PC-3 (cell line): Measurements from ENCODE around the gene URM1.

Experiments
- CTCF ChIP-seq: fragments of 300-600 bp; sonication (generic); conservative IDR thresholded peaks from 2 replicates; pipeline ENCODE4 v1.5.1; 2017; ENCODE audit warnings: antibody characterized with exemption, low read depth, mild to moderate bottlenecking, low read length
- EZH2 ChIP-seq: fragments of 300-600 bp; sonication (generic); IDR thresholded peaks from one replicate; pipeline ENCODE4 v1.6.1; 2017; ENCODE audit warnings: antibody characterized with exemption, mild to moderate bottlenecking, low read length; ENCODE audit not compliant: unreplicated experiment

DNA sequence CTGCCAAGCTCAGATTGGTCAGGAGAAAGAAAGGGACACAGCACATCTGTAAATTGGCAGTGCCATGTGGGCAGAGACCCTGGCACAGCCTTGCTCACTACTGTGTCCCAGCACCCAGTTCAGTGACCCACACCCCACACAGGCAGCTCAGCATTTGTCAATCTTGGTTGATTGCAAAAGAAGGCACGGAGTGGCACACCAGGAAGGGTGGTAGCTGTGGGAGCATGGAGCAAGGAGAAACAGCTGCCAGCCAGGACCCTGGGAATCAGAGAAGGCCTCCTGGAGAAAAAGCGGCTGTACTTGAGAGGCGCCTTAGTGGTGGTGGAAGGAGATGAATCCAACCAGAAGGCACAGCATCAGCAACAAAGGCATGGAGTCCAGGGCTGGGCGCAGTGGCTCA, 27.3 kb upstream of the URM1 start:
- TF ChIP-seq EZH2 (no peak), CTCF (no peak)
